ENCODE measurements around the gene YKT6.

The YKT6 gene

GRCh38 chr7:44200699-44201461 is at the start of gene YKT6 (continued):
- TF ChIP-seq ELK4 (IDR thresholded peaks at IDR 0.05; ENCODE audit: borderline replicate concordance, low read depth, low read length) (no peak), RBAK (tag by site-specific recombination; IDR thresholded peaks at IDR 0.05) (no peak), ZNF544 (tag by site-specific recombination; IDR thresholded peaks at IDR 0.05) (no peak), ZNF513 (tag by site-specific recombination; IDR thresholded peaks at IDR 0.05) (no peak), ZNF239 (tag by site-specific recombination; IDR thresholded peaks at IDR 0.05) (no peak), ZNF335 (tag by site-specific recombination; conservative IDR thresholded peaks at IDR 0.05) (peak; percentile 84), GFI1B (tag by site-specific recombination; IDR thresholded peaks at IDR 0.05) (no peak), ZNF707 (tag by site-specific recombination; IDR thresholded peaks at IDR 0.05) (no peak), YY2 (tag by site-specific recombination; IDR thresholded peaks at IDR 0.05) (no peak), EGR2 (tag by site-specific recombination; IDR thresholded peaks at IDR 0.05; ENCODE audit: low read depth) (no peak), ZNF692 (tag by site-specific recombination; IDR thresholded peaks at IDR 0.05) (peak; percentile 65; the same call in 1 of the 2 replicates), ZNF138 (tag by site-specific recombination; IDR thresholded peaks at IDR 0.05; ENCODE audit: borderline replicate concordance) (no peak), KLF7 (tag by site-specific recombination; IDR thresholded peaks at IDR 0.05; ENCODE audit: borderline replicate concordance) (peak; percentile 76; the same call in 1 of the 2 replicates), SETDB1 (IDR thresholded peaks at IDR 0.05; ENCODE audit: insufficient read length, low read length) (no peak), ZNF561 (tag by site-specific recombination; IDR thresholded peaks at IDR 0.05; ENCODE audit: borderline replicate concordance) (peak; percentile 75), ZBTB44 (tag by site-specific recombination; IDR thresholded peaks at IDR 0.05) (no peak)

GRCh38 chr7:44151956-44152355 is 48.8 kb upstream of the YKT6 start:
- Histone ChIP-seq H3K4me3 (ENCODE audit: low read depth, low read length) (no peak overlapping the region), H3K9me3 (ENCODE audit: control insufficient read depth, insufficient read depth, low read depth, low read length) (no peaks in the 10 kb centered on the region), H3K36me3 (ENCODE audit: control insufficient read depth in 2 of 2, insufficient read depth in 1 of 2, low read length in 2 of 2) (no peaks in the 10 kb centered on the region), H3K27ac (ENCODE audit: extremely low read depth, low read depth, low read length) (no peak overlapping the region), H3K4me1 (ENCODE audit: control insufficient read depth, insufficient read depth, low read length) (no peaks in the 10 kb centered on the region)
- TF ChIP-seq OVOL3 (tag by site-specific recombination; IDR thresholded peaks at IDR 0.05), result no peak
- no peak for TF ChIP-seq ZNF133 (tag by site-specific recombination; IDR thresholded peaks at IDR 0.05)
- TF ChIP-seq ZNF394 (tag by site-specific recombination; IDR thresholded peaks at IDR 0.05; ENCODE audit: borderline replicate concordance), result no peak
- no peak for TF ChIP-seq ZFHX2 (tag by site-specific recombination; conservative IDR thresholded peaks at IDR 0.05)
- TF ChIP-seq PBX3 (CRISPR knock-in tag; IDR thresholded peaks at IDR 0.05), result no peak
- ChIA-PET POLR2A (no interaction called here), CTCF (no interaction called here)

Data from HEK293 (cell line).